ENCODE results near the gene CREG2. TPM values are rescaled to one million over a fixed set of nuclear protein-coding genes. Genes with fewer than 3 reads are reported as not detected.

The CREG2 gene
- total RNA-seq, 5 donors from 2014 or later (not counting 1 experiment from before 2014, with no cell fraction given), result 0.13 TPM; not detected in 4

- Histone ChIP-seq H3K4me1 (ENCODE audit: control insufficient read depth in 1 of 2, extremely low read depth in 1 of 2, insufficient read depth in 2 of 2, low read length in 2 of 2) (peaks cover 5 to 7% of the 10 kb centered on the region in 2 experiments), H3K27me3 (replicated peaks in 1 of 2; ENCODE audit: control insufficient read depth in 2 of 2, extremely low read depth in 1 of 2, insufficient read depth in 2 of 2, low read length in 1 of 2) (peaks cover 0 to 6% of the 10 kb centered on the region in 2 experiments), H3K4me3 (ENCODE audit: control insufficient read depth in 1 of 2, extremely low read depth in 1 of 2, low read length in 1 of 2) (no peak overlapping the region), H3K36me3 (ENCODE audit: control insufficient read depth in 2 of 2, extremely low read depth in 1 of 2, insufficient read depth in 1 of 2, low read length in 1 of 2) (no peaks in the 10 kb centered on the region), H3K27ac (ENCODE audit: low read length) (no peak overlapping the region), H3K9me3 (no peaks in the 10 kb centered on the region)
- no CpG with 5 or more reads among the region's 1 CpG for WGBS (ENCODE audit: insufficient coverage)
- Mint-ChIP-seq H3K9me3 (peaks cover 0 to 11% (median 5%) of the 10 kb centered on the region in 3 donors), H3K36me3 (peaks cover 3% of the 10 kb centered on the region), H3K27me3 (no peaks in the 10 kb centered on the region), H3K27ac (no peak overlapping the region), H3K4me3 (no peak overlapping the region), H3K4me1 (peaks cover 9 to 25% (median 18%) of the 10 kb centered on the region in 3 donors)
- ATAC-seq (replicated peaks in 1 of 4) (no peak), DNase-seq (no peak)
- ChIA-PET POLR2A (no interaction called here), CTCF (interaction anchor here in 1 of 2 donors (1.0 kb wide), 1 partner anchor 46 kb away, joined by 3 read pairs; no protein-coding TSS in a partner anchor)
Measured at GRCh38 chr2:101372792-101373191, 14.5 kb downstream of the CREG2 start.

- Histone ChIP-seq H3K4me3 (ENCODE audit: control insufficient read depth in 1 of 2, extremely low read depth in 1 of 2, low read length in 1 of 2) (no peak overlapping the region), H3K27ac (ENCODE audit: low read length) (no peak overlapping the region), H3K4me1 (ENCODE audit: control insufficient read depth in 1 of 2, extremely low read depth in 1 of 2, insufficient read depth in 2 of 2, low read length in 2 of 2) (peaks cover 5 to 7% of the 10 kb centered on the region in 2 experiments), H3K27me3 (replicated peaks in 1 of 2; ENCODE audit: control insufficient read depth in 2 of 2, extremely low read depth in 1 of 2, insufficient read depth in 2 of 2, low read length in 1 of 2) (peaks cover 0 to 6% of the 10 kb centered on the region in 2 experiments), H3K9me3 (no peaks in the 10 kb centered on the region), H3K36me3 (ENCODE audit: control insufficient read depth in 2 of 2, extremely low read depth in 1 of 2, insufficient read depth in 1 of 2, low read length in 1 of 2) (no peaks in the 10 kb centered on the region)
- H3K27ac Mint-ChIP-seq, result no peak overlapping the region
- H3K9me3 Mint-ChIP-seq, result peaks cover 0 to 11% (median 5%) of the 10 kb centered on the region in 3 donors
- 92% methylated on average over 4 of the region's 4 CpGs for WGBS (ENCODE audit: insufficient coverage)
- POLR2A ChIA-PET, result no interaction called here
- no peak for ATAC-seq (replicated peaks in 1 of 4)
- no peak for DNase-seq
- no peak overlapping the region for H3K4me3 Mint-ChIP-seq
- H3K27me3 Mint-ChIP-seq, result no peaks in the 10 kb centered on the region
- peaks cover 3% of the 10 kb centered on the region for H3K36me3 Mint-ChIP-seq
- peaks cover 9 to 25% (median 18%) of the 10 kb centered on the region in 3 donors for H3K4me1 Mint-ChIP-seq
- CTCF ChIA-PET, result no interaction called here
Measured at GRCh38 chr2:101371636-101372035, 15.7 kb downstream of the CREG2 start.

GRCh38 chr2:101369100-101369499, 18.2 kb downstream of the CREG2 start:
- H3K4me1 ChIP-seq (ENCODE audit: control insufficient read depth in 1 of 2, extremely low read depth in 1 of 2, insufficient read depth in 2 of 2, low read length in 2 of 2), result no peaks in the 10 kb centered on the region
- no peak overlapping the region for H3K27ac Mint-ChIP-seq
- no peak overlapping the region for H3K4me3 ChIP-seq (ENCODE audit: control insufficient read depth in 1 of 2, extremely low read depth in 1 of 2, low read length in 1 of 2)
- no peaks in the 10 kb centered on the region for H3K36me3 ChIP-seq (ENCODE audit: control insufficient read depth in 2 of 2, extremely low read depth in 1 of 2, insufficient read depth in 1 of 2, low read length in 1 of 2)
- peaks cover 3% of the 10 kb centered on the region for H3K36me3 Mint-ChIP-seq
- H3K27me3 ChIP-seq (replicated peaks in 1 of 2; ENCODE audit: control insufficient read depth in 2 of 2, extremely low read depth in 1 of 2, insufficient read depth in 2 of 2, low read length in 1 of 2), result peaks cover 0 to 6% of the 10 kb centered on the region in 2 experiments
- peaks cover 0 to 2% (median under 1%) of the 10 kb centered on the region in 3 donors for H3K4me1 Mint-ChIP-seq
- POLR2A ChIA-PET, result no interaction called here
- H3K9me3 Mint-ChIP-seq, result peaks cover 0 to 11% (median 5%) of the 10 kb centered on the region in 3 donors
- CTCF ChIA-PET, result no interaction called here
- ATAC-seq (replicated peaks in 1 of 4) (no peak), DNase-seq (no peak)
- no peak overlapping the region for H3K4me3 Mint-ChIP-seq
- no peaks in the 10 kb centered on the region for H3K9me3 ChIP-seq
- WGBS (ENCODE audit: insufficient coverage), result 85% methylated on average over 4 of the region's 4 CpGs
- H3K27me3 Mint-ChIP-seq, result no peaks in the 10 kb centered on the region
- no peak overlapping the region for H3K27ac ChIP-seq (ENCODE audit: low read length)

GRCh38 chr2:101368376-101368775, 18.9 kb downstream of the CREG2 start:
- no peak overlapping the region for H3K4me3 ChIP-seq (ENCODE audit: control insufficient read depth in 1 of 2, extremely low read depth in 1 of 2, low read length in 1 of 2)
- ATAC-seq (replicated peaks in 1 of 4) (no peak), DNase-seq (no peak)
- H3K4me1 Mint-ChIP-seq, result no peaks in the 10 kb centered on the region
- WGBS (ENCODE audit: insufficient coverage), result 86% methylated on average over 3 of the region's 5 CpGs
- no peaks in the 10 kb centered on the region for H3K9me3 ChIP-seq
- H3K27ac ChIP-seq (ENCODE audit: low read length), result no peak overlapping the region
- no peaks in the 10 kb centered on the region for H3K4me1 ChIP-seq (ENCODE audit: control insufficient read depth in 1 of 2, extremely low read depth in 1 of 2, insufficient read depth in 2 of 2, low read length in 2 of 2)
- H3K27me3 Mint-ChIP-seq, result no peaks in the 10 kb centered on the region
- H3K36me3 ChIP-seq (ENCODE audit: control insufficient read depth in 2 of 2, extremely low read depth in 1 of 2, insufficient read depth in 1 of 2, low read length in 1 of 2), result no peaks in the 10 kb centered on the region
- H3K27me3 ChIP-seq (replicated peaks in 1 of 2; ENCODE audit: control insufficient read depth in 2 of 2, extremely low read depth in 1 of 2, insufficient read depth in 2 of 2, low read length in 1 of 2), result peaks cover 0 to 6% of the 10 kb centered on the region in 2 experiments
- H3K27ac Mint-ChIP-seq, result no peak overlapping the region
- H3K9me3 Mint-ChIP-seq, result peaks cover 0 to 11% (median 5%) of the 10 kb centered on the region in 3 donors
- no peak overlapping the region for H3K4me3 Mint-ChIP-seq
- CTCF ChIA-PET, result no interaction called here
- peaks cover 3% of the 10 kb centered on the region for H3K36me3 Mint-ChIP-seq
- POLR2A ChIA-PET, result no interaction called here

- H3K4me3 Mint-ChIP-seq, result no peak overlapping the region
- no peak overlapping the region for H3K4me3 ChIP-seq (ENCODE audit: control insufficient read depth in 1 of 2, extremely low read depth in 1 of 2, low read length in 1 of 2)
- H3K27ac ChIP-seq (ENCODE audit: low read length), result no peak overlapping the region
- POLR2A ChIA-PET, result no interaction called here
- no peaks in the 10 kb centered on the region for H3K27me3 Mint-ChIP-seq
- H3K4me1 Mint-ChIP-seq, result peaks cover 3 to 6% (median 4%) of the 10 kb centered on the region in 3 donors
- no peaks in the 10 kb centered on the region for H3K36me3 ChIP-seq (ENCODE audit: control insufficient read depth in 2 of 2, extremely low read depth in 1 of 2, insufficient read depth in 1 of 2, low read length in 1 of 2)
- CTCF ChIA-PET, result no interaction called here
- ATAC-seq (replicated peaks in 1 of 4) (no peak), DNase-seq (no peak)
- peaks cover 0 to 3% (median 0%) of the 10 kb centered on the region in 3 donors for H3K9me3 Mint-ChIP-seq
- peaks cover 0 to 6% of the 10 kb centered on the region in 2 experiments for H3K27me3 ChIP-seq (replicated peaks in 1 of 2; ENCODE audit: control insufficient read depth in 2 of 2, extremely low read depth in 1 of 2, insufficient read depth in 2 of 2, low read length in 1 of 2)
- H3K9me3 ChIP-seq, result no peaks in the 10 kb centered on the region
- H3K27ac Mint-ChIP-seq, result no peak overlapping the region
- H3K4me1 ChIP-seq (ENCODE audit: control insufficient read depth in 1 of 2, extremely low read depth in 1 of 2, insufficient read depth in 2 of 2, low read length in 2 of 2), result peaks cover 0 to 5% of the 10 kb centered on the region in 2 experiments
- WGBS (ENCODE audit: insufficient coverage), result 93% methylated on average over 3 of the region's 5 CpGs
- H3K36me3 Mint-ChIP-seq, result no peaks in the 10 kb centered on the region
Measured at GRCh38 chr2:101367508-101367907, 19.8 kb downstream of the CREG2 start.

- no peak for DNase-seq
Measured at GRCh38 chr2:101364878-101365277, 22.4 kb downstream of the CREG2 start.

More at GRCh38 chr2:101364878-101365277, 22.4 kb downstream of the CREG2 start:
- no peaks in the 10 kb centered on the region for H3K36me3 Mint-ChIP-seq
- no peaks in the 10 kb centered on the region for H3K36me3 ChIP-seq (ENCODE audit: control insufficient read depth in 2 of 2, extremely low read depth in 1 of 2, insufficient read depth in 1 of 2, low read length in 1 of 2)
- H3K4me1 Mint-ChIP-seq, result peaks cover 26 to 31% (median 30%) of the 10 kb centered on the region in 3 donors
- no peak overlapping the region for H3K27ac ChIP-seq (ENCODE audit: low read length)
- H3K9me3 ChIP-seq, result no peaks in the 10 kb centered on the region
- H3K27me3 Mint-ChIP-seq, result no peaks in the 10 kb centered on the region
- no peak for ATAC-seq (replicated peaks in 1 of 4)
- no peaks in the 10 kb centered on the region for H3K27me3 ChIP-seq (replicated peaks in 1 of 2; ENCODE audit: control insufficient read depth in 2 of 2, extremely low read depth in 1 of 2, insufficient read depth in 2 of 2, low read length in 1 of 2)
- H3K4me3 ChIP-seq (ENCODE audit: control insufficient read depth in 1 of 2, extremely low read depth in 1 of 2, low read length in 1 of 2), result no peak overlapping the region
- H3K4me3 Mint-ChIP-seq, result no peak overlapping the region
- CTCF ChIA-PET, result interaction anchor here (0.6 to 0.7 kb wide), 2 partner anchors 9 to 38 kb away, joined by 3 to 6 read pairs; no protein-coding TSS in a partner anchor
- WGBS (ENCODE audit: insufficient coverage), result 93% methylated on average over 6 of the region's 7 CpGs
- no peaks in the 10 kb centered on the region for H3K9me3 Mint-ChIP-seq
- H3K4me1 ChIP-seq (ENCODE audit: control insufficient read depth in 1 of 2, extremely low read depth in 1 of 2, insufficient read depth in 2 of 2, low read length in 2 of 2), result peaks cover 10 to 27% of the 10 kb centered on the region in 2 experiments
- no peak overlapping the region for H3K27ac Mint-ChIP-seq
- POLR2A ChIA-PET, result interaction anchor here in 1 of 2 donors (0.5 kb wide), 1 partner anchor 694 kb away, joined by 3 read pairs; no protein-coding TSS in a partner anchor
